HEK293 (cell line): ENCODE data around the gene AEBP2.
A peak's percentile ranks its signal among the peaks of the same experiment; 100 is the strongest.

Source experiments
- CTCF ChIA-PET: fragments of 350-600 bp; formaldehyde crosslinking; extraction: SDS; loops from one replicate; lab custom pipeline; 2021; ENCODE audit warnings: antibody characterized with exemption; lab: Yijun Ruan, JAX
- POLR2A ChIA-PET: fragments of 300-600 bp; formaldehyde crosslinking; extraction: SDS; loops from one replicate; lab custom pipeline; 2020; ENCODE audit warnings: antibody characterized with exemption, inconsistent platforms; lab: Yijun Ruan, JAX
- H3K27ac ChIP-seq: fragments of 200-500 bp; sonication (Bioruptor generic); 2 replicates; pipeline ENCODE4 v1.5.1; 2014; ENCODE audit warnings: low read depth, low read length, control low read depth, inconsistent platforms; ENCODE audit errors: extremely low read depth
- H3K36me3 ChIP-seq, 2 experiments: fragments of 200-500 bp in 1 of 2; sonication (Bioruptor generic) in 1 of 2; 1 replicate in 1 of 2; 2 replicates in 1 of 2; pipeline ENCODE4 v1.5.1; 2014 to 2017; ENCODE audit warnings: inconsistent platforms in 2 of 2, low read length in 2 of 2; ENCODE audit not compliant: control insufficient read depth in 2 of 2, insufficient read depth in 1 of 2
- H3K4me1 ChIP-seq: fragments of 200-500 bp; sonication (Bioruptor generic); 2 replicates; pipeline ENCODE4 v1.5.1; 2014; ENCODE audit warnings: mild to moderate bottlenecking, low read length, inconsistent platforms; ENCODE audit not compliant: control insufficient read depth, insufficient read depth
- H3K4me3 ChIP-seq: 2 replicates; pipeline ENCODE4 v1.5.1; 2011; ENCODE audit warnings: low read depth, mild to moderate bottlenecking, control low read depth, low read length, moderate library complexity
- H3K9me3 ChIP-seq: fragments of 200-500 bp; sonication (Bioruptor generic); 2 replicates; pipeline ENCODE4 v1.5.1; 2014; ENCODE audit warnings: low read depth, low read length, inconsistent platforms; ENCODE audit not compliant: control insufficient read depth, insufficient read depth
- FEZF1 ChIP-seq: fragments of 450-650 bp; formaldehyde crosslinking; IDR thresholded peaks from 2 replicates; pipeline ENCODE4 v1.5.1; 2016; ENCODE audit warnings: missing biosample characterization, missing genetic modification characterization
- HOXA7 ChIP-seq: sonication (generic); formaldehyde crosslinking; IDR thresholded peaks from 2 replicates; pipeline ENCODE4 v1.8.1; 2022; ENCODE audit warnings: missing genetic modification reagents, borderline replicate concordance
- KLF1 ChIP-seq: fragments of 450-650 bp; formaldehyde crosslinking; IDR thresholded peaks from 2 replicates; pipeline ENCODE4 v1.5.1; 2016; ENCODE audit warnings: missing biosample characterization, missing genetic modification characterization
- KLF9 ChIP-seq: fragments of 450-650 bp; formaldehyde crosslinking; IDR thresholded peaks from 2 replicates; pipeline ENCODE4 v1.5.1; 2016; ENCODE audit warnings: missing biosample characterization, missing genetic modification characterization, low read depth
- MEIS1 ChIP-seq: sonication (generic); formaldehyde crosslinking; IDR thresholded peaks from 2 replicates; pipeline ENCODE4 v1.8.1; 2022; ENCODE audit warnings: missing genetic modification reagents, mild to moderate bottlenecking, borderline replicate concordance
- PRDM1 ChIP-seq: fragments of 450-650 bp; formaldehyde crosslinking; IDR thresholded peaks from 2 replicates; pipeline ENCODE4; 2016; ENCODE audit warnings: missing biosample characterization, missing genetic modification characterization
- PRDM4 ChIP-seq: fragments of 450-650 bp; formaldehyde crosslinking; IDR thresholded peaks from 2 replicates; pipeline ENCODE4 v1.5.1; 2017; ENCODE audit warnings: missing biosample characterization, missing genetic modification characterization
- PRDM6 ChIP-seq: fragments of 450-650 bp; formaldehyde crosslinking; IDR thresholded peaks from 2 replicates; pipeline ENCODE4 v1.5.1; 2017; ENCODE audit warnings: missing biosample characterization, missing genetic modification characterization
- ZBTB1 ChIP-seq: fragments of 450-650 bp; formaldehyde crosslinking; IDR thresholded peaks from 2 replicates; pipeline ENCODE4 v1.5.1; 2016; ENCODE audit warnings: missing biosample characterization, missing genetic modification characterization
- ZNF112 ChIP-seq: fragments of 450-650 bp; formaldehyde crosslinking; IDR thresholded peaks from 2 replicates; pipeline ENCODE4 v1.5.0; 2017; ENCODE audit warnings: missing biosample characterization, missing genetic modification characterization
- ZNF132 ChIP-seq: fragments of 450-650 bp; formaldehyde crosslinking; IDR thresholded peaks from 2 replicates; pipeline ENCODE4 v1.5.1; 2017; ENCODE audit warnings: missing biosample characterization, missing genetic modification characterization, borderline replicate concordance
- ZNF133 ChIP-seq: fragments of 450-650 bp; formaldehyde crosslinking; IDR thresholded peaks from 2 replicates; pipeline ENCODE4 v1.5.1; 2016; ENCODE audit warnings: missing biosample characterization, missing genetic modification characterization
- ZNF146 ChIP-seq: fragments of 450-650 bp; formaldehyde crosslinking; IDR thresholded peaks from 2 replicates; pipeline ENCODE4 v1.5.1; 2016; ENCODE audit warnings: missing biosample characterization, missing genetic modification characterization
- ZNF175 ChIP-seq: fragments of 450-650 bp; formaldehyde crosslinking; IDR thresholded peaks from 2 replicates; pipeline ENCODE4 v1.5.1; 2016; ENCODE audit warnings: missing biosample characterization, missing genetic modification characterization
- ZNF18 ChIP-seq: fragments of 450-650 bp; formaldehyde crosslinking; IDR thresholded peaks from 2 replicates; pipeline ENCODE4 v1.5.1; 2016; ENCODE audit warnings: missing biosample characterization, missing genetic modification characterization
- ZNF23 ChIP-seq: fragments of 450-650 bp; formaldehyde crosslinking; IDR thresholded peaks from 2 replicates; pipeline ENCODE4 v1.5.1; 2016; ENCODE audit warnings: missing biosample characterization, missing genetic modification characterization, borderline replicate concordance
- ZNF37A ChIP-seq: fragments of 450-650 bp; IDR thresholded peaks from 2 replicates; pipeline ENCODE4 v1.5.1; 2018; ENCODE audit warnings: missing biosample characterization, missing genetic modification characterization
- ZNF473 ChIP-seq: fragments of 450-650 bp; formaldehyde crosslinking; IDR thresholded peaks from 2 replicates; pipeline ENCODE4 v1.5.1; 2017; ENCODE audit warnings: missing biosample characterization, missing genetic modification characterization
- ZNF549 ChIP-seq: fragments of 450-650 bp; IDR thresholded peaks from 2 replicates; pipeline ENCODE4 v1.5.1; 2018; ENCODE audit warnings: missing biosample characterization, missing genetic modification characterization, mild to moderate bottlenecking, inconsistent platforms, moderate library complexity
- TF ChIP-seq, protein P1 (sequence below): fragments of 450-650 bp; formaldehyde crosslinking; IDR thresholded peaks from 2 replicates; pipeline ENCODE4 v1.5.1; 2016; ENCODE audit warnings: missing biosample characterization, missing genetic modification characterization
- TF ChIP-seq, protein P2 (sequence below): fragments of 450-650 bp; formaldehyde crosslinking; IDR thresholded peaks from 2 replicates; pipeline ENCODE4 v1.5.1; 2017; ENCODE audit warnings: missing biosample characterization, mild to moderate bottlenecking, missing genetic modification characterization, moderate library complexity
- TF ChIP-seq, protein P3 (sequence below): fragments of 450-650 bp; IDR thresholded peaks from 2 replicates; pipeline ENCODE4 v1.5.1; 2018; ENCODE audit warnings: missing biosample characterization, mild to moderate bottlenecking, missing genetic modification characterization

Gene AEBP2

DNA sequence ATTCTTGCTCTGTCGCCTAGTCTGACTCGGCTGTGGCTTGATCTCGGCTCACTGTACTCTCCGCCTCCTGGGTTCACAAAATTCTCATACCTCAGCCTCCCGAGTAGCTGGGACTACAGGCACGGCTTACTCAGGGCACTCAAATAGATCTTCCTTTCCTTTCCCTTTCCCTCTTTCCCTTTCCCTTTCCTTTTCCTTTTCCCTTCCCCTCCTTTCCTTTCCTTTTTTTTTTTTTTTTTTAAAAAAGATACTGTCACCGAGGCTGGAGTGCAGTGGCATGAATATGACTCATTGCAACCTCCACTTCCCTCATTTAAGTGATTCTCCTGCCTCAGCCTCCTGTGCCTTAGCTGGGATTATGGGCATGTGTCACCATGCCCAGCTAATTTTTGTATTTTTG, 86.0 kb downstream of the AEBP2 start:
- ChIA-PET CTCF (interaction anchor here (0.5 kb wide), 1 partner anchor 268 kb away, joined by 3 read pairs; no protein-coding TSS in a partner anchor), POLR2A (no interaction called here)
- TF ChIP-seq MEIS1 (CRISPR knock-in tag) (no peak), FEZF1 (tag by site-specific recombination) (no peak), PRDM1 (tag by site-specific recombination) (peak; percentile 99)
- TF ChIP-seq, protein P1, sequence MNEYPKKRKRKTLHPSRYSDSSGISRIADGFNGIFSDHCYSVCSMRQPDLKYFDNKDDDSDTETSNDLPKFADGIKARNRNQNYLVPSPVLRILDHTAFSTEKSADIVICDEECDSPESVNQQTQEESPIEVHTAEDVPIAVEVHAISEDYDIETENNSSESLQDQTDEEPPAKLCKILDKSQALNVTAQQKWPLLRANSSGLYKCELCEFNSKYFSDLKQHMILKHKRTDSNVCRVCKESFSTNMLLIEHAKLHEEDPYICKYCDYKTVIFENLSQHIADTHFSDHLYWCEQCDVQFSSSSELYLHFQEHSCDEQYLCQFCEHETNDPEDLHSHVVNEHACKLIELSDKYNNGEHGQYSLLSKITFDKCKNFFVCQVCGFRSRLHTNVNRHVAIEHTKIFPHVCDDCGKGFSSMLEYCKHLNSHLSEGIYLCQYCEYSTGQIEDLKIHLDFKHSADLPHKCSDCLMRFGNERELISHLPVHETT (tag by site-specific recombination): no peak
- Histone ChIP-seq H3K36me3 (peaks cover 0 to 3% of the 10 kb centered on the region in 2 experiments; a peak in 2 of 3 replicates), H3K4me3 (no peak overlapping the region), H3K27ac (no peak overlapping the region), H3K9me3 (no peaks in the 10 kb centered on the region; the same call in 1 of the 2 replicates), H3K4me1 (no peaks in the 10 kb centered on the region)

- no peak overlapping the region for H3K4me3 ChIP-seq
- no peak for TF ChIP-seq ZNF23
- TF ChIP-seq ZNF112 (tag by site-specific recombination): no peak
- TF ChIP-seq PRDM6: no peak
- no peak for TF ChIP-seq KLF9 (tag by site-specific recombination)
- no peak for TF ChIP-seq ZNF175 (tag by site-specific recombination)
- no peak for TF ChIP-seq ZNF37A (tag by site-specific recombination)
- TF ChIP-seq, protein P2, sequence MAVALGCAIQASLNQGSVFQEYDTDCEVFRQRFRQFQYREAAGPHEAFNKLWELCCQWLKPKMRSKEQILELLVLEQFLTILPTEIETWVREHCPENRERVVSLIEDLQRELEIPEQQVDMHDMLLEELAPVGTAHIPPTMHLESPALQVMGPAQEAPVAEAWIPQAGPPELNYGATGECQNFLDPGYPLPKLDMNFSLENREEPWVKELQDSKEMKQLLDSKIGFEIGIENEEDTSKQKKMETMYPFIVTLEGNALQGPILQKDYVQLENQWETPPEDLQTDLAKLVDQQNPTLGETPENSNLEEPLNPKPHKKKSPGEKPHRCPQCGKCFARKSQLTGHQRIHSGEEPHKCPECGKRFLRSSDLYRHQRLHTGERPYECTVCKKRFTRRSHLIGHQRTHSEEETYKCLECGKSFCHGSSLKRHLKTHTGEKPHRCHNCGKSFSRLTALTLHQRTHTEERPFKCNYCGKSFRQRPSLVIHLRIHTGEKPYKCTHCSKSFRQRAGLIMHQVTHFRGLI (tag by site-specific recombination): no peak
- no peak for TF ChIP-seq ZBTB1
- TF ChIP-seq ZNF473: no peak
- TF ChIP-seq KLF1 (tag by site-specific recombination): no peak
- no peak for TF ChIP-seq ZNF18 (tag by site-specific recombination)
- no peak for TF ChIP-seq ZNF133 (tag by site-specific recombination)
- no peak for TF ChIP-seq ZNF132
- TF ChIP-seq ZNF146 (tag by site-specific recombination): no peak
- no peak for TF ChIP-seq ZNF549
- no peak for TF ChIP-seq PRDM4 (tag by site-specific recombination)
- no peak for TF ChIP-seq PRDM1 (tag by site-specific recombination)
- TF ChIP-seq HOXA7 (CRISPR knock-in tag): no peak
- TF ChIP-seq, protein P3, sequence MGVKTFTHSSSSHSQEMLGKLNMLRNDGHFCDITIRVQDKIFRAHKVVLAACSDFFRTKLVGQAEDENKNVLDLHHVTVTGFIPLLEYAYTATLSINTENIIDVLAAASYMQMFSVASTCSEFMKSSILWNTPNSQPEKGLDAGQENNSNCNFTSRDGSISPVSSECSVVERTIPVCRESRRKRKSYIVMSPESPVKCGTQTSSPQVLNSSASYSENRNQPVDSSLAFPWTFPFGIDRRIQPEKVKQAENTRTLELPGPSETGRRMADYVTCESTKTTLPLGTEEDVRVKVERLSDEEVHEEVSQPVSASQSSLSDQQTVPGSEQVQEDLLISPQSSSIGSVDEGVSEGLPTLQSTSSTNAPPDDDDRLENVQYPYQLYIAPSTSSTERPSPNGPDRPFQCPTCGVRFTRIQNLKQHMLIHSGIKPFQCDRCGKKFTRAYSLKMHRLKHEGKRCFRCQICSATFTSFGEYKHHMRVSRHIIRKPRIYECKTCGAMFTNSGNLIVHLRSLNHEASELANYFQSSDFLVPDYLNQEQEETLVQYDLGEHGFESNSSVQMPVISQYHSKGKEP: no peak
- H3K9me3 ChIP-seq: no peaks in the 10 kb centered on the region
- no peaks in the 10 kb centered on the region; a peak in 1 of 3 replicates for H3K36me3 ChIP-seq
- CTCF ChIA-PET: interaction anchor here (0.7 kb wide), 1 partner anchor 22 kb away, joined by 3 read pairs; no protein-coding TSS in a partner anchor
- POLR2A ChIA-PET: no interaction called here
- no peaks in the 10 kb centered on the region for H3K4me1 ChIP-seq
- no peak overlapping the region for H3K27ac ChIP-seq
These were observed 88.6 kb downstream of the AEBP2 start for GRCh38 chr12:19527866-19528265.
